Ovary (tissue), 9 donors: Measurements from ENCODE around the gene DMBX1. TPM values are rescaled to one million over a fixed set of nuclear protein-coding genes. Genes with fewer than 3 reads are reported as not detected.

ENCODE experiments used
- DNase-seq, 5 donors: peaks; one replicate each; pipeline ENCODE4 v3.0.0-alpha.2; 2019 to 2020
- H3K27ac ChIP-seq, 2 donors: fragments of 200-600 bp; one replicate each; pipeline versions ENCODE4 v1.5.1 to v1.8.0; 2019 to 2022
- H3K27me3 ChIP-seq: fragments of 200-600 bp; one replicate; pipeline ENCODE4 v1.8.0; 2022
- H3K36me3 ChIP-seq: fragments of 200-600 bp; sonication (generic); one replicate; pipeline ENCODE4 v1.5.1; 2019
- H3K4me1 ChIP-seq: one replicate; pipeline ENCODE4 v1.8.1; 2013; ENCODE audit warnings: mild to moderate bottlenecking, moderate library complexity; ENCODE audit not compliant: insufficient read depth
- H3K4me3 ChIP-seq: fragments of 200-600 bp; sonication (generic); one replicate; pipeline ENCODE4 v1.5.1; 2017
- H3K9me3 ChIP-seq, 2 donors: fragments of 200-600 bp in 1 of 2; sonication (generic) in 1 of 2; one replicate each; pipeline versions ENCODE4 v1.5.1 to v1.8.1; 2013 to 2019; ENCODE audit warnings: mild to moderate bottlenecking in 1 of 2, moderate library complexity in 1 of 2
- CTCF ChIP-seq, 3 donors: fragments of 450-650 bp in 2 of 3; fragments of 200-600 bp in 1 of 3; IDR thresholded peaks; one replicate each; pipeline versions ENCODE4 v1.5.1 to v1.8.0; 2016 to 2022; ENCODE audit warnings: antibody characterized with exemption in 3 of 3, mild to moderate bottlenecking in 1 of 3
- EP300 ChIP-seq: sonication (generic); formaldehyde crosslinking; IDR thresholded peaks from one replicate; pipeline ENCODE4 v1.6.1; 2017; ENCODE audit warnings: antibody characterized with exemption
- POLR2A ChIP-seq: fragments of 450-650 bp; IDR thresholded peaks from one replicate; pipeline ENCODE4 v1.6.1; 2017; ENCODE audit warnings: antibody characterized with exemption, mild to moderate bottlenecking, moderate library complexity
- WGBS, 3 donors: extraction: QIAGEN DNeasy Blood & Tissue Kit in 1 of 3; methylation state at CpG; one replicate each; pipeline versions ENCODE4 v1.1.5 to v1.1.7; 2013 to 2017; 5-methylcytosine and 5-hydroxymethylcytosine counted together
- intact Hi-C, 4 donors: fragments of 100-400 bp; cut with DNase I; formaldehyde crosslinking; loops; one replicate each; pipeline versions ENCODE4 v1.11.0 to v1.15.1; 2022 to 2023
- polyA plus RNA-seq, 2 donors: library from polyadenylated mRNA; stranded (reverse); fragments of 200-250 nt in 1 of 2; fragments of 350-450 nt in 1 of 2; fragmentation: Illumina TruSeq in 1 of 2; extraction: RNeasy Lipid Tissue Mini Kit (QIAGEN cat#74804) in 1 of 2; gene quantifications; one replicate each; pipeline ENCODE4 v1.2.3, GENCODE V29; 2013 to 2014
- total RNA-seq, 7 donors: library from RNA; depleted of rRNA in 2 of 7; stranded (reverse); fragments of >200 nt in 2 of 7; fragmentation: NEBNext Ultra II Directional in 3 of 7; extraction: Animal tissue kit (Norgen Biotek cat#: 25700) in 3 of 7; gene quantifications; one replicate each; pipeline versions ENCODE4 v1.1.0 to v1.2.4, GENCODE V29; 2016 to 2023
- donor health status: DM: no; HTN: no; CAD: no; lungs with moderate emphysema.
- donor health status: DM: no; HTN: no; CAD: no.
- donor health status: Bipolar disorder and iron deficiency.
- donor health status: DM: yes; HTN: yes; CAD: no.
- donor health status: DM: no; HTN: no; CAD: no.
- donor health status: DM: yes; HTN: yes; CAD: no.

DMBX1 gene
- total and polyA plus RNA-seq, 9 donors, result not detected

- WGBS, 3 donors, result 78 to 84% (median 80%) methylated on average over 6 of the region's 6 CpGs
- TF ChIP-seq EP300 (no peak), CTCF (IDR thresholded peaks at IDR 0.05) (no peak), POLR2A (no peak)
- H3K27me3 ChIP-seq, result no peaks in the 10 kb centered on the region
- DNase-seq, result no peak
- no peaks in the 10 kb centered on the region for H3K9me3 ChIP-seq
- no peak overlapping the region for H3K4me3 ChIP-seq
- intact Hi-C loops, result no loop called here
- H3K36me3 ChIP-seq, result no peaks in the 10 kb centered on the region
- H3K4me1 ChIP-seq, result no peaks in the 10 kb centered on the region
- H3K27ac ChIP-seq, result no peak overlapping the region
Measured at GRCh38 chr1:46449223-46450159, 40.1 kb upstream of the DMBX1 start.

DNA sequence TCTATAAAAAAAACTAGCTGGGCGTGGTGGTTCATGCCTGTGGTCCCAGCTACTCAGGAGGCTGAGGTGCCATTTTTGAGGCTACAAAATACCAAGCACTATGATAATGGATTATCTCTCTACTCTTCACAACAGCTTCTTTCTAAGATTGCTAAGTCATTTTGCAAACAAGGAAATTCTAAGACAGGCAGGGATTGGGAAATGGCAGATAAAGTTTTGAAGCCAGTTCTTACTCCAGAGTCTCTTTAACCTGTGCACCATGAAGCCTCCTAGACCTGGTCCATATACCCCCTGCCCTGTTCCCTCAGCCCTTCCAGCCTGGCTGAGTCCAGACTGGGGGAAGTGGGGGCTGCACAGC lies 39.5 kb upstream of the DMBX1 start:
- intact Hi-C loops, result no loop called here
- TF ChIP-seq POLR2A, result no peak
- 92 to 95% (median 92%) methylated on average over 1 of the region's 1 CpG for WGBS, 3 donors
- H3K27ac ChIP-seq, result no peak overlapping the region
- H3K4me1 ChIP-seq, result no peaks in the 10 kb centered on the region
- no peaks in the 10 kb centered on the region for H3K9me3 ChIP-seq
- DNase-seq, result no peak
- H3K27me3 ChIP-seq, result no peaks in the 10 kb centered on the region
- no peak overlapping the region for H3K4me3 ChIP-seq
- H3K36me3 ChIP-seq, result no peaks in the 10 kb centered on the region

DNA sequence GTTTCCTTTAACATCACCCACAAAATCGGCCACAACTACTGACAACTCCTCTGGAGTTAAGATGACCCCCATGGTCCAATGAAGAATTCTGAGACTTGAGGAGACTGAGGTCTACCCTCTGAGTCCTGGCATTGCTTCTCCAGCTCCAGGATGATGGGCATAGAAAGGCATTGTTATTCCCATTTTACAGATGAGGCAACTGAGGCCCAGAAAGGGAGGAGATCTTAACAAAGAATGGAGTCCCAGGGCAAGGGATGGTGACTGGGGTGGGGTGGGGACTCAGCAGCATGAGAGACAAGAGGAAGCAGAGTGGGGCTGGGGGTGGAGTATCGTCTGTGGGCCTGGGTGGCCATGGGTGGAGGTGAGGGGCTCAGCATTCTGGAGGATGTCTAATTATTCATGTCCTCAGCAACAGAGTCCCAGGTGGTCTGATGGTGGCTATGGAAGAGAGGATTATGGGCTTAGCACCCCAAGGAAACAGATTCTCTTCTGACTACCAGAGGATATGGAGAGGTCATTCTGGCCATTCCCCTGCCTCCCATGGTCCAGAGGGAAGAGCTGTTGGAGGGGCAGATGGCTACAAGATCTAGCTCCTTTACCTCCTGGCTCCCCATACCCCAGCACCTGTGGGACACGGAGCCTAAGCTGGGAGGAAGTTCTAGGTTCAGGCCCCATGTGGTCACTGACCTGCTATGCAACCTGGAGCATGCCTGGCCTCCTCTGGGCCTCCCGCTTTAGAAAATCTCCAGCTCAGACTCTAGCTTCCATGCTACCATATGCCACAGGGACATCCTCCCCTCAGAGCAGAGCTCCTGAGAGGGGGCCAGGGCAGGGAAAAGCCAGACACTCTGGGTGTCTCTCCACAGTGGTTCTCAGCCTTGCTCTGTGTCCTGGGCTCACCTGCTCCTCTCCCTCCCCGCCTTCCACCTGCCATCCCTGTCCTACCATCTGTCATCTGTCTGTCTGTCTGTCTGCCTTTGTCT lies 37.4 kb upstream of the DMBX1 start:
- no peaks in the 10 kb centered on the region for H3K4me1 ChIP-seq
- H3K4me3 ChIP-seq, result no peak overlapping the region
- DNase-seq, result no peak
- intact Hi-C loops, result no loop called here
- H3K27me3 ChIP-seq, result no peaks in the 10 kb centered on the region
- H3K27ac ChIP-seq, result no peak overlapping the region
- TF ChIP-seq EP300 (no peak), POLR2A (no peak), CTCF (IDR thresholded peaks at IDR 0.05) (no peak)
- H3K36me3 ChIP-seq, result no peaks in the 10 kb centered on the region
- no peaks in the 10 kb centered on the region for H3K9me3 ChIP-seq
- 65 to 70% (median 66%) methylated on average over 5 of the region's 5 CpGs for WGBS, 3 donors

DNA sequence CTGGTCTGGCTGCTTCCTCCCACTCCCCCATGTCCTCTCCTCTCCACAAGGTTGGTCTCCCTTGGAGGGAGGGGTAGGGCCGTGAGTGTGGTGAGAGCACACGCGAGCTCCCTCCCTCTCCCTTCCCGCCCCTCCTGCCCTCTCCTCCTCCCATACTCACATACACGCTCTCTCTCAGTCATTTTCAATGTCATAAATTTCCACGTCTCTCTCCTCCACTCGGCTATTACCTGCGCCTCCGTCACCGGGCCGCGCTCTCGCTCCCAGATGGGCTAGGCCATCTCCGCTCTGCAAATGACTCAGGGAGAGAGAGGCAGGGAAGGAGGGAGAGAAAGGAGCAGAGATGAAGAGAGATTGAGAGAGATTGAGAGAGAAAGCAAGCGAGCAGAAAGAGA lies 36.7 kb upstream of the DMBX1 start:
- no peaks in the 10 kb centered on the region for H3K36me3 ChIP-seq
- no peaks in the 10 kb centered on the region for H3K4me1 ChIP-seq
- no peaks in the 10 kb centered on the region for H3K9me3 ChIP-seq
- no peak overlapping the region for H3K27ac ChIP-seq
- H3K4me3 ChIP-seq, result no peak overlapping the region
- 31 to 34% (median 31%) methylated on average over 15 of the region's 15 CpGs for whole genome bisulfite sequencing, 3 donors
- TF ChIP-seq EP300, result no peak
- no peak for TF ChIP-seq POLR2A
- intact Hi-C loops, result no loop called here
- H3K27me3 ChIP-seq, result no peaks in the 10 kb centered on the region
- no peak for DNase-seq

GRCh38 chr1:46453449-46453848 lies 36.2 kb upstream of the DMBX1 start:
- Histone ChIP-seq H3K27me3 (no peaks in the 10 kb centered on the region), H3K4me1 (no peaks in the 10 kb centered on the region), H3K36me3 (no peaks in the 10 kb centered on the region), H3K4me3 (no peak overlapping the region), H3K27ac (no peak overlapping the region), H3K9me3 (no peaks in the 10 kb centered on the region)
- DNase-seq, result no peak
- 52 to 74% (median 68%) methylated on average over 4 of the region's 4 CpGs for WGBS, 3 donors
- TF ChIP-seq EP300 (no peak), POLR2A (no peak), CTCF (IDR thresholded peaks at IDR 0.05) (no peak)
- intact Hi-C loops, result no loop called here
